Measurements from ENCODE around the gene MAPK10.

Gene MAPK10

GRCh38 chr4:86279293-86279960, 80.4 kb downstream of the MAPK10 start:
- Histone ChIP-seq H3K27ac (no peak overlapping the region), H2AFZ (ENCODE audit: low read depth) (no peak overlapping the region), H4K20me1 (ENCODE audit: insufficient read depth) (no peaks in the 10 kb centered on the region), H3K79me2 (ENCODE audit: insufficient read depth, low read depth) (no peaks in the 10 kb centered on the region), H3K27me3 (ENCODE audit: insufficient read depth, low read depth) (no peaks in the 10 kb centered on the region), H3K4me3 (IDR thresholded peaks at IDR 0.05; ENCODE audit: insufficient read depth, low read depth, low read length) (no peak overlapping the region), H3K4me2 (no peak overlapping the region), H3K4me1 (ENCODE audit: low read depth, poor library complexity, severe bottlenecking) (no peaks in the 10 kb centered on the region), H3K9ac (no peak overlapping the region), H3K36me3 (ENCODE audit: insufficient read depth) (no peaks in the 10 kb centered on the region)
- TF ChIP-seq CTCF (conservative IDR thresholded peaks at IDR 0.05; ENCODE audit: low read depth, low read length): no peak

DNA sequence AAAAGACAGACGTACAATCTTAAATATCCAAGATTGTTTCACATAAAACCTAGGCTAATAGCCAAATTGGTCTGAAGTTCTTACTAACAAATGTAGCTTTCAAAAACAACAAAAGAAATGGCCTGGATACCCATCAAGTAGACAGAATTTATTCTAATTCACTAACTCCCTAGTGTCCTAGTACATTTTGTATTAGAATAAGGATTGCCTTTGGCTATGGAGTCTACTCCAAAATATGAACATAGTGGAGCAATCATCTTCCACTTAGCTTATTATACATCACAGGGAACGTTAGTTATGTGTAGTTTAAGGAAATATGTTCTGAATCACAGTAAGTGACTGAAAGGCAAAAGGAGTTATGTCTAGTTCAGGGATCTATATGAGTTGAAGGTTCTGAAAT, 81.7 kb downstream of the MAPK10 start:
- Histone ChIP-seq H3K4me2 (no peak overlapping the region), H3K79me2 (ENCODE audit: insufficient read depth, low read depth) (no peaks in the 10 kb centered on the region), H3K4me3 (IDR thresholded peaks at IDR 0.05; ENCODE audit: insufficient read depth, low read depth, low read length) (no peak overlapping the region), H3K4me1 (ENCODE audit: low read depth, poor library complexity, severe bottlenecking) (no peaks in the 10 kb centered on the region), H3K27me3 (ENCODE audit: insufficient read depth, low read depth) (no peaks in the 10 kb centered on the region), H3K9ac (no peak overlapping the region), H3K27ac (no peak overlapping the region), H4K20me1 (ENCODE audit: insufficient read depth) (no peaks in the 10 kb centered on the region), H2AFZ (ENCODE audit: low read depth) (no peak overlapping the region), H3K36me3 (ENCODE audit: insufficient read depth) (no peaks in the 10 kb centered on the region)
- TF ChIP-seq CTCF (conservative IDR thresholded peaks at IDR 0.05; ENCODE audit: low read depth, low read length): no peak

DNA sequence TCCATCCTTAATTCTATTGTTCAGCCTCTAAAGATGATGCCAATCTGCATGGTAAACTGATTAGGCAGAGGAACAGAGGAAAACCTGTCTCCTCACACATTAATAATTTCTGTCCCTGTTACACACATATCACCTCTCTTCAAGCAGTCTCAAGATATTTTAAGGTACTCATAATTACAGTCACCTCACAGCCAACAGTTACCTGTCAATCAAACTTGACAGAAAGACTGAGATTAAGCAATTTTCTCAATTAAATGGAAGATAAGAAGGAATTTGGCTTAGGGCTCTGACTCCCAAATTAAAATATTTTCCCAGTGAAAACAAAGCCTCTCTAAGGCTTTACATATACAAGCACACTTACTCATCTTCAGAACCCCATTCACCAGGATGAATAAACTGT, 85.2 kb downstream of the MAPK10 start:
- H3K27me3 ChIP-seq (ENCODE audit: insufficient read depth, low read depth): no peaks in the 10 kb centered on the region
- no peak overlapping the region for H3K9ac ChIP-seq
- no peaks in the 10 kb centered on the region for H3K4me1 ChIP-seq (ENCODE audit: low read depth, poor library complexity, severe bottlenecking)
- H4K20me1 ChIP-seq (ENCODE audit: insufficient read depth): no peaks in the 10 kb centered on the region
- H2AFZ ChIP-seq (ENCODE audit: low read depth): no peak overlapping the region
- H3K36me3 ChIP-seq (ENCODE audit: insufficient read depth): no peaks in the 10 kb centered on the region
- H3K79me2 ChIP-seq (ENCODE audit: insufficient read depth, low read depth): no peaks in the 10 kb centered on the region
- no peak for TF ChIP-seq CTCF (conservative IDR thresholded peaks at IDR 0.05; ENCODE audit: low read depth, low read length)
- no peak overlapping the region for H3K4me2 ChIP-seq
- H3K27ac ChIP-seq: no peak overlapping the region
- no peak overlapping the region for H3K4me3 ChIP-seq (IDR thresholded peaks at IDR 0.05; ENCODE audit: insufficient read depth, low read depth, low read length)

- no peaks in the 10 kb centered on the region for H3K79me2 ChIP-seq (ENCODE audit: insufficient read depth, low read depth)
Measured at GRCh38 chr4:86272669-86273068, 87.2 kb downstream of the MAPK10 start.

More at GRCh38 chr4:86272669-86273068, 87.2 kb downstream of the MAPK10 start:
- H3K4me3 ChIP-seq (IDR thresholded peaks at IDR 0.05; ENCODE audit: insufficient read depth, low read depth, low read length): no peak overlapping the region
- no peak for TF ChIP-seq CTCF (conservative IDR thresholded peaks at IDR 0.05; ENCODE audit: low read depth, low read length)
- H3K4me1 ChIP-seq (ENCODE audit: low read depth, poor library complexity, severe bottlenecking): no peaks in the 10 kb centered on the region
- H3K36me3 ChIP-seq (ENCODE audit: insufficient read depth): no peaks in the 10 kb centered on the region
- H3K27ac ChIP-seq: no peak overlapping the region
- H2AFZ ChIP-seq (ENCODE audit: low read depth): no peak overlapping the region
- no peaks in the 10 kb centered on the region for H3K27me3 ChIP-seq (ENCODE audit: insufficient read depth, low read depth)
- no peak overlapping the region for H3K9ac ChIP-seq
- no peak overlapping the region for H3K4me2 ChIP-seq
- no peaks in the 10 kb centered on the region for H4K20me1 ChIP-seq (ENCODE audit: insufficient read depth)
